Kidney glomerular epithelial cell (primary cell): ENCODE data around the gene SS18.

Experiments used
- DNase-seq: peaks from one replicate; lab custom pipeline; 2025; lab: John Stamatoyannopoulos, UW

SS18 gene

GRCh38 chr18:25998461-25998860 lies 92.0 kb downstream of the SS18 start:
- no peak for DNase-seq

DNA sequence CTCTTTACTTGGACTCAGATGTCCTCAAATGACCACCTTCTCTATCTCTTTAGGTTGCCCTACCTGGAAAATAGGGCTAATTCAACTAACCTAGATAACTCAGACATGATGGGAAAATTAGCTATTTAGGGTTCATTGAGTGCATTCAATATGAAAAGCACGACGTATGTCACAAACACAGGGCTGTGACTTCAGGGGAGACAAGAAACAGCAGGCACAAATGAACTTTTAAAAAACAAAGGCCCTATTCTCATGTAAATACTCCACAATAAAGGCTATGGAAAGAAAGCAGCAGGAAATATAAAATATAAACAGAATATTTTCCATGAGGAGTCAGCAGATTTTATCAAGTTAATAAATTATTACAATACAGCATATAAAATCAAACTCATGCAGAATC lies 97.8 kb downstream of the SS18 start:
- DNase-seq = no peak

DNA sequence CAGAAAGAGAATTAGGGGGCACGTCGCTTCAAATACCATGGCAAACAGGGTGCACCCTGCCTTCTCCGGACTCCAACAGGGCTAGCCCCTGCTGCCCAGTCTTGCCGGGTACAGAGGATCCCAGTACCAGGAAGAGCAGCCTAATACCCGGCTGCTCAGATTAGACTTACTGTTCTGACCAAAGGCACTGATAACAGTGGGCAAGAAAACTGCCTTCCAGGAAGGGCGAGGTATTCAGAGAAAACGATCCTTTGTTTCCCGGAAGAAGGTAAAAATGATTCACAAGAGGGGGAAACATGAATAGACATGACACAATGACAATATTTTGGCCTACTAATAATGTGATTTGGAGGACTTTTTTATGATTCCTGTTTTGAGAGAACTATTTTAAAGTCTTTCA lies 99.9 kb downstream of the SS18 start:
- no peak for DNase-seq

DNA sequence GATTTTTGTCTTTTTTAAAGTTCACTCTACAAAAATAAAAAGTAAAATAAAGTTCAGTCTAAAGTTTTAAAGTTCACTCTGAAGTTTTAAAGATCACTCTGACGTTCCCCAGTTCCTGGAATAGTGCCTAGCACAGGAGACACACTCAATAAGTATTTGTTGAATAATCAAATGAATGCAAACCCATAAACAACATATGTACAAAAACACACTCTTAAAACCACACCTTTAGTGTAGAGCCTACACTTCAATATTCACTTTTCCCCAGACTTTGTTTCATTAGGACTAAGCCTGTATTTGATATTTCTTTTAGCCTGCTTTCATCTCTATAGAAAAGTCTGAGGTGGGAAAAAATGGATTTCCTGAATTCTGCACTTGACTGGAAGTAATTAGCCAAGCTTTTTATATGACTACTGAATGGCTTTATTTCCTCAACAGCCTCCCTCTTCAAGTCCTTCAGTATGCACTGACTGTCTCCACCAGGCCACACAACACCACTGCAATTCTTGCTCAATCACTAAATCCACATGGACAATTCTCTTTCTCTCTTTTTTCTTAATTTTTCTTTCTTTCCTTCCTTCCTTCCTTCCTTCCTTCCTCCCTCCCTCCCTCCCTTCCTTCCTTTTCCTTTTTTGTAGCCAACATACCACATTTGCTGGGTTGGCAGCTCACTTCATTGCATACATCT lies 104.6 kb downstream of the SS18 start:
- DNase-seq = no peak

- no peak for DNase-seq
Observed at GRCh38 chr18:25983730-25984129, 106.7 kb downstream of the SS18 start.

DNA sequence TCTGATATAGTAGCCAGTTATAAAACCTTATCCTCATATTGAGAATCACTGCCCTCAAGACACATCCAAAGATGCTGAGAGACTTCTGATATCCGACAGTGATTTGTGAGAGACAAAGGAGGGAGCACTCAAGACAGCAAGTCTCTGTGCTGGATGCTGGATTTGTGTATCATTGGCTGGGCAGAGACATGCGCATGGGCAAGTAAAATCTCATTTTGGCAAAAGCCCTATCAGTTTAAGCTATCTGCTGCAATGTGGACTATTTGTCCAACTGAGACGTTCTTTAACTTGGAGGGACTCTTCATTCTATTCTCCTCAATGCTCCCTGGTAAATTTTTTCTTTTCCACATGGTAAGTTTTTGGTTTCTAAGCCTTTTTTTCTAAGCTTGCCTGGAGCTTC lies 107.5 kb downstream of the SS18 start:
- DNase-seq = no peak

- no peak for DNase-seq
Observed at GRCh38 chr18:25982153-25982552, 108.3 kb downstream of the SS18 start.

DNA sequence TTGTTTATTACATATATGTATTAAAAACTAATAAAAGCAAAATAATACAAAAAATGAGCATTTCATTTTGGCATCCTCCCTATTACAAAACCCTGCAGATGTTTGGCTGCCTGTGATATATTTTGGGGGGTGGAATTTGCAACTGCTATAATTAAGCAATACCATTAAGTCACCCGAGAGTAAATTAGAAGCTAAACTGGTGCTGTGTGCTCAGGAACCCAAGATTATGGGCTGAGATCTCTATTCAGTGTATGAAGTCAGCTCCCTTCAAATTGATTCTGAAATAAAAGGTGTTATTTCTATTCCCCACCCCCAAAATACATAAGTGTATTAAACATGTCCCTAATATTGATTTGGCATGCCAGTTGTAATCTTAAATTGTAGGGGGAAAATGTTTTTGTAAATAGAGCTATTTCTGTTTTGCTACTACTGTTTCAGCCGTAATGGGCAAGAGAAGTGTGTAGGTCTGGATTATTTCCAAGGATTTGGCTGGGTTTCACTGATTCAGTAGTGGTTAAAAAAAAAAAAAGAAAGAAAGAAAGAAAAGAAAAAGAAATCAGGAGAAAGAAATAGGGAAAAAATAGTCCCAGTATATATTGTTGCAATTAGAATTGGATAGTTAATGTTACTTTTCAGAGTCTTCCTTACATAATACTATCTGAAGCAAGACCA lies 110.9 kb downstream of the SS18 start:
- DNase-seq = no peak

DNA sequence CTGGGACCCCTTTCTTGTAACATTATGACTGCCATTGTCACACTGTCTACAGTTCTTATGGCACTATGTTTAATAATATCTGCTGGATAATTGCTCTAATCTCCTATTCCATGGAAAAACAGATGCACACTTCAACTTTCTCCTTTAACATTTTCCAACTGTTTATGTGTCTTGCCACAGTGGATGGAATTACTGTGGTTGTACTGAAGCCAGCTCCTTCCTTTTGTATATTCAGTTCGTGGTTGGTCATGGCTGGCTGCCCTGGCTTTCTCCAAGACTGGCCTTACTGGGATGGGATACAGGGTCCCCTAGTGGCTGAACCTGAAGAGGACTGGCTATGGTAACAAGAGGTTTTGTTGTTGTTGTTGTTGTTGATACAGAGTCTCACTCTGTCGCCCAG lies 113.9 kb downstream of the SS18 start:
- no peak for DNase-seq

DNA sequence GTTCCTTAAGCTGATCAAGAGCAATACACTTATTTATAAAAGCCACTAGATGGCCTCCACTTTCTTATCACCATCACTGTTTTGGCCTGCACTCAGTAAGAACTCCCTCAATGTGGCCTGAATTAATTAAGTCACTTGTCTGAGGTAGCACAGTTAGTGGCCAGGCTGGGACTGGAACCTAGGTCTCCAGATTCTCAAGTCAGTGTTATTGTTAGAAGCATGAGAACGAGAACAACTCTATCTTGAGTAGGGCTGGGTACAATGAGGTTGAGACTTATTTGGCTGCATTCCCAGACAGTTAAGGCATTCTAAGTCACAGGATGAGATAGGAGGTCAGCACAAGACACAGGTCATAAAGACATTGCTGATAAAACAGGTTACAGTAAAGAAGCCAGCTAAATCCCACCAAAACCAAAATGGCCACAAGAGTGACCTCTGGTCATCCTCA lies 115.8 kb downstream of the SS18 start:
- no peak for DNase-seq
